BE2C (cell line): ENCODE measurements around the gene LIMCH1.
A peak's percentile ranks its signal among the peaks of the same experiment; 100 is the strongest.
"Not testable (repeated sequence)": the region's sequence is repeated elsewhere in the genome, so short reads cannot be mapped to it uniquely, and the experiment has no call there.

Source experiments
- DNase-seq: peaks from one replicate; pipeline ENCODE4 v3.0.0-alpha.2; 2020
- H3K27me3 ChIP-seq: fragments of 250-450 bp; sonication (Bioruptor Pico); 2 replicates; pipeline ENCODE4 v1.5.1; 2020; ENCODE audit warnings: mild to moderate bottlenecking
- H3K36me3 ChIP-seq: fragments of 250-450 bp; sonication (Bioruptor Pico); 2 replicates; pipeline ENCODE4 v1.5.1; 2020; ENCODE audit warnings: mild to moderate bottlenecking
- H3K4me1 ChIP-seq: fragments of 250-450 bp; sonication (Bioruptor Pico); 2 replicates; pipeline ENCODE4 v1.5.1; 2020
- H3K4me3 ChIP-seq: 2 replicates; pipeline ENCODE4 v1.5.1; 2011; ENCODE audit warnings: low read depth, low read length
- H3K9me3 ChIP-seq: fragments of 250-450 bp; sonication (Bioruptor Pico); 2 replicates; pipeline ENCODE4 v1.5.1; 2020
- TF ChIP-seq, protein P1 (sequence below): IDR thresholded peaks from 2 replicates; pipeline ENCODE4 v1.5.1; 2012; ENCODE audit warnings: mild to moderate bottlenecking, low read depth, low read length

Gene LIMCH1

DNA sequence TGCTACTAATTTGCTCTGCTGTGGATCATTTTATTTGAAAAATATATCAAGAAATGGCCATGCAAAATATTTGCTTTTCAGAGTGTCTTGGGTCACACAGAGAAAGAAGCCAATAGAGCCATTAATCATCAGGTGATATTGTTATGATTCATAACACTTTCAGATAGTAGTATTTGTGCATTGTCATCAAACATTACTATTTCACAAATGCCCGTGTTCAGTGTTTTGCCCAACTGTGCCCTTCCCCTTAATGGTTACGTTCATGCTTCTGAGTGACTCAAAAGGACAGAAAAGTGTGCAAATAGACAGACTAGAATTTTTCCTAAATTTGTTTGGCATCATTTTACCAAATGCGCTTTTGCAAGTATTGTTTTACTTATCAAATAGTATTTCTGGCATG, 164.0 kb downstream of the LIMCH1 start:
- Histone ChIP-seq H3K4me3 (no peak overlapping the region), H3K4me1 (peaks cover 3% of the 10 kb centered on the region), H3K27me3 (no peaks in the 10 kb centered on the region), H3K36me3 (peaks cover 10% of the 10 kb centered on the region), H3K9me3 (no peaks in the 10 kb centered on the region)
- no peak for DNase-seq
- TF ChIP-seq, protein P1, sequence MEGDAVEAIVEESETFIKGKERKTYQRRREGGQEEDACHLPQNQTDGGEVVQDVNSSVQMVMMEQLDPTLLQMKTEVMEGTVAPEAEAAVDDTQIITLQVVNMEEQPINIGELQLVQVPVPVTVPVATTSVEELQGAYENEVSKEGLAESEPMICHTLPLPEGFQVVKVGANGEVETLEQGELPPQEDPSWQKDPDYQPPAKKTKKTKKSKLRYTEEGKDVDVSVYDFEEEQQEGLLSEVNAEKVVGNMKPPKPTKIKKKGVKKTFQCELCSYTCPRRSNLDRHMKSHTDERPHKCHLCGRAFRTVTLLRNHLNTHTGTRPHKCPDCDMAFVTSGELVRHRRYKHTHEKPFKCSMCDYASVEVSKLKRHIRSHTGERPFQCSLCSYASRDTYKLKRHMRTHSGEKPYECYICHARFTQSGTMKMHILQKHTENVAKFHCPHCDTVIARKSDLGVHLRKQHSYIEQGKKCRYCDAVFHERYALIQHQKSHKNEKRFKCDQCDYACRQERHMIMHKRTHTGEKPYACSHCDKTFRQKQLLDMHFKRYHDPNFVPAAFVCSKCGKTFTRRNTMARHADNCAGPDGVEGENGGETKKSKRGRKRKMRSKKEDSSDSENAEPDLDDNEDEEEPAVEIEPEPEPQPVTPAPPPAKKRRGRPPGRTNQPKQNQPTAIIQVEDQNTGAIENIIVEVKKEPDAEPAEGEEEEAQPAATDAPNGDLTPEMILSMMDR: no peak

DNA sequence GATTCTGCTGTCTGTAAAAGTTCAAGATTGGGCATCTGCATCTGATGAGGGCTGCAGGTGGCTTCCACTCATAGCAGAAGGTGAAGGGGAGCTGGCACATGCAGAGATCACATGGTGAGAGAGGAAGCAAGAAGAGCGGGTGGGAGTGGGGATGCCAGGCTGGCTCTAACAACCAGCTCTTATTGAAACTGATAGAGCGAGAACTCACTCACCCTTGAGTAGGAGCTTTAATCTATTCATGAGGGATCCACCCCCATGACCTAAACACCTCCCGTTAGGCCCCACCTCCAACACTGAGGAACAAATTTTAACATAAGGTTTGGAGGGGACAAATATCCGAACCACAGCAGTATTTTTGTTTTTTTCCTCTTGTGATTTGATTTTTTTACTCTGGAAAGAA, 164.8 kb downstream of the LIMCH1 start:
- Histone ChIP-seq H3K36me3 (peaks cover 8% of the 10 kb centered on the region), H3K4me1 (peaks cover 3% of the 10 kb centered on the region), H3K4me3 (no peak overlapping the region), H3K9me3 (no peaks in the 10 kb centered on the region), H3K27me3 (no peaks in the 10 kb centered on the region)
- TF ChIP-seq, protein P1: no peak
- no peak for DNase-seq

DNA sequence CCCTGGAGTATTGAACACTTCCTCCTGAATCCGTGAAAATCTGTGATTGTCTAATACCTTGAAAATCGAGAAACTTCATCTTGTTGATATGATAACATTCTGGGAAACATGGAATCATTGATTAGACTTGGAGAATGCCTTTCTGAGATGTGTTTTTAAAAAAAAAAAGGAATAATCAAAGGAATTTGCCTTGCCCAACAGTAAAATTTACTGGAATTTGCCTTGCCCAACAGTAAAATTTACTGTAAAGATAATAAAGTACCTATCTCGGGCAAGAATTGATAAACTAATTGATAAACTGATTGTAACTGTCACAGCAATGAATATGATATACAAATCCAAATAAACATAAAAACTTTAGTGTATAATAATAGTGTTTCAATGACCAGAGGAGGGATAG, 165.8 kb downstream of the LIMCH1 start:
- Histone ChIP-seq H3K27me3 (no peaks in the 10 kb centered on the region), H3K9me3 (no peaks in the 10 kb centered on the region), H3K4me3 (no peak overlapping the region), H3K36me3 (no peaks in the 10 kb centered on the region), H3K4me1 (no peaks in the 10 kb centered on the region)
- TF ChIP-seq, protein P1: no peak
- DNase-seq: no peak

DNA sequence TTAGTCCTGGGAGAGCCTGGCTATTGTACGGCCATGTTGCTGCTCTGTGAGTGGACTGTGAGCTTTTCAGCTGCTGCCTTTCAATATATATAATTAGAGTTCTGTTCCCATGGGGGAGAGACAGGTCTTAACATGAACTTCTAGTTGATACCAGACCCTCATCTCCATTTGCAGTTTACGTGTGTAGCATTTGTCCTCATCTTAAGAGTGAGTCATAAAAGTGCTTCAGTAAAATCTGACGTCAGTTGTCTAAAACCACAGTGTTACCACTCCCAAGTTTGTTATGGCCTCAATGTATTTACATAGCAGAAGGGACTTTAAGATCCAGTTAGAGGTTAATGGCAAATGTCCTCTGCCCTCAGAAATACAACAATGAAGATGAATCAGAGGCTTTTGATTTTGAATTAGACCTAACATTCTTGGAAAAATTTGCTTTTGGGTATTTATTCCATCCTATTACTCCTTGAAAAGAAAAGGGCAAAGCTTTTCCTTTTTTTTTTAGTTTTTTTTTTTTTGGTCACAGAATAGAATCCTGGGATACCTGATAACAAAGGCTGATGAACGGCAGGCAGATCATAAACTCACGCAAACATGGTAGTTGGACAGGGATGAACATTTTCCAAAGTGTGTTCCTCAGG, 172.0 kb downstream of the LIMCH1 start:
- peak; percentile 21 for DNase-seq
- H3K27me3 ChIP-seq: no peaks in the 10 kb centered on the region
- TF ChIP-seq, protein P1: no peak

DNA sequence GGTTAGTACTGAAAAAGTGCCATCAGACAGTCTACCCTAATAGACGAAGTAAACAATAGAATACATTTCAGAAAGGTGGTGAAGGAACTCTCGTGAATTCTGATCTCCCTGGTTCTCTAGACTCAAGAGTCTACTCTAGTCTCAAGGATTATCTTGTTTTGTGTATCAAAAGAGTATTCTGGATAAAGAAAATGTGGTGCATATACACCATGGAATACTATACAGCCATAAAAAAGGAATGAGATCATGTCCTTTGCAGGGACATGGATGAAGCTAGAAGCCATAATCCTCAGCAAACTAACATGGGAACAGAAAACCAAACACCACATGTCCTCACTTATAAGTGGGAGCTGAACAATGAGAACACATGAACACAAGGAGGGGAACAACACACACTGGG, 173.7 kb downstream of the LIMCH1 start:
- not testable (repeated sequence) for H3K4me3 ChIP-seq

More for the DNA sequence above, 172.0 kb downstream of the LIMCH1 start:
- Histone ChIP-seq H3K36me3 (no peaks in the 10 kb centered on the region), H3K4me3 (no peak overlapping the region), H3K4me1 (peaks cover 13% of the 10 kb centered on the region), H3K9me3 (no peaks in the 10 kb centered on the region)

DNA sequence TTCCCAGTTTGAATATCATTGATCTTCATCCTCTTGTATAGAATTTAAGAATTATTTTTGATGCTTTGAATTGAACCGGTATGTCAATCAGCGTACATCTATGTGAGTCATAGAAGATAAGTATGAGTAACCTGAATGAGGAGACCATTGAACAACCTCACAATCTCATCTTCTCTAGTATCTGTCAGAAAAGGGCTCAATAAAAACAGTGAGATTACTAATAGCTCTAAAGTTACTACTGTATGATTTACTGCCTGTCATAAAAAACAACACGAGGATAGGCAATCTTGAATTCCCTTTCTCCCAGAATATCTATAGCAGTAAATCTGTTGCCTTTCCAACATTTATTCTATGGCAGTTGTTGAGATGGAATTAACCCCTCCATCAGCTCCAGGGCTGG, 174.5 kb downstream of the LIMCH1 start:
- TF ChIP-seq, protein P1: no peak
- H3K9me3 ChIP-seq: no peaks in the 10 kb centered on the region

More for the DNA sequence above, 173.7 kb downstream of the LIMCH1 start:
- H3K4me1 ChIP-seq: peaks cover 13% of the 10 kb centered on the region
- not testable (repeated sequence) for DNase-seq, H3K9me3 ChIP-seq, H3K27me3 ChIP-seq, H3K36me3 ChIP-seq

More for the DNA sequence above, 174.5 kb downstream of the LIMCH1 start:
- no peaks in the 10 kb centered on the region for H3K36me3 ChIP-seq
- DNase-seq: no peak
- no peak overlapping the region for H3K4me3 ChIP-seq
- H3K4me1 ChIP-seq: peaks cover 13% of the 10 kb centered on the region
- H3K27me3 ChIP-seq: no peaks in the 10 kb centered on the region
